Mesenchymal stem cell (in vitro differentiated cells and primary cell): ENCODE results near the gene BMERB1.
"Not testable (repeated sequence)": the region's sequence is repeated elsewhere in the genome, so short reads cannot be mapped to it uniquely, and the experiment has no call there.

Source experiments
- DNase-seq: peaks from one replicate; pipeline ENCODE4 v3.0.0-alpha.2; 2013
- H2AFZ ChIP-seq: one replicate; pipeline ENCODE4 v1.6.1; 2013; ENCODE audit warnings: low read depth, mild to moderate bottlenecking, control low read depth, inconsistent platforms, low read length, moderate library complexity
- H2AK5ac ChIP-seq: 2 replicates; pipeline ENCODE4 v1.6.1; 2013; ENCODE audit warnings: low read length, moderate library complexity, mild to moderate bottlenecking, inconsistent platforms; ENCODE audit not compliant: severe bottlenecking
- H2BK120ac ChIP-seq: one replicate; pipeline ENCODE4 v1.6.1; 2013; ENCODE audit warnings: low read depth, mild to moderate bottlenecking, inconsistent platforms, low read length, moderate library complexity
- H2BK12ac ChIP-seq, 2 experiments: one replicate each; pipeline ENCODE4 v1.6.1; 2013; ENCODE audit warnings: inconsistent platforms in 2 of 2, low read length in 2 of 2, mild to moderate bottlenecking in 2 of 2, moderate library complexity in 2 of 2, control low read depth in 1 of 2
- H2BK15ac ChIP-seq: one replicate; pipeline ENCODE4 v1.6.1; 2013; ENCODE audit warnings: mild to moderate bottlenecking, low read depth, inconsistent platforms; ENCODE audit not compliant: poor library complexity, severe bottlenecking
- H2BK5ac ChIP-seq: 2 replicates; pipeline ENCODE4 v1.6.1; 2013; ENCODE audit warnings: low read depth, mild to moderate bottlenecking, low read length, control low read depth, inconsistent platforms; ENCODE audit not compliant: poor library complexity, severe bottlenecking
- H3K14ac ChIP-seq, 2 experiments: one replicate each; pipeline ENCODE4 v1.6.1; 2013; ENCODE audit warnings: inconsistent platforms in 2 of 2, low read length in 2 of 2, control low read depth in 1 of 2, mild to moderate bottlenecking in 1 of 2, moderate library complexity in 1 of 2
- H3K18ac ChIP-seq, 2 experiments: one replicate each; pipeline ENCODE4 v1.6.1; 2013; ENCODE audit warnings: inconsistent platforms in 2 of 2, low read length in 2 of 2, control low read depth in 1 of 2, low read depth in 1 of 2, mild to moderate bottlenecking in 1 of 2
- H3K23ac ChIP-seq, 2 experiments: one replicate each; pipeline ENCODE4 v1.6.1; 2013; ENCODE audit warnings: inconsistent platforms in 2 of 2, low read length in 2 of 2, mild to moderate bottlenecking in 2 of 2, moderate library complexity in 2 of 2, control low read depth in 1 of 2
- H3K27ac ChIP-seq: 2 replicates; pipeline ENCODE4 v1.5.1; 2013; ENCODE audit warnings: mild to moderate bottlenecking, moderate library complexity, low read length, control low read depth, inconsistent platforms; ENCODE audit not compliant: poor library complexity, severe bottlenecking
- H3K27me3 ChIP-seq, 2 experiments: 2 replicates each; pipeline versions ENCODE4 v1.6.1 to v1.7.0; 2013; ENCODE audit warnings: low read length in 2 of 2, mild to moderate bottlenecking in 2 of 2, moderate library complexity in 2 of 2, control low read depth in 1 of 2, inconsistent platforms in 1 of 2; ENCODE audit not compliant: control insufficient read depth in 1 of 2, insufficient read depth in 1 of 2
- H3K36me3 ChIP-seq, 2 experiments: 2 replicates each; pipeline versions ENCODE4 v1.6.1 to v1.7.0; 2013; ENCODE audit warnings: low read length in 2 of 2, control low read depth in 1 of 2, inconsistent platforms in 1 of 2, low read depth in 1 of 2, mild to moderate bottlenecking in 1 of 2; ENCODE audit not compliant: insufficient read depth in 2 of 2, control insufficient read depth in 1 of 2
- H3K4ac ChIP-seq, 2 experiments: one replicate each; pipeline ENCODE4 v1.6.1; 2013; ENCODE audit warnings: inconsistent platforms in 2 of 2, low read length in 2 of 2, mild to moderate bottlenecking in 2 of 2, moderate library complexity in 2 of 2, control low read depth in 1 of 2, low read depth in 1 of 2
- H3K4me1 ChIP-seq: 2 replicates; pipeline ENCODE4 v1.6.1; 2013; ENCODE audit warnings: low read depth, low read length, control low read depth; ENCODE audit not compliant: control insufficient read depth, insufficient read depth
- H3K4me2 ChIP-seq: 2 replicates; pipeline ENCODE4 v1.6.1; 2013; ENCODE audit warnings: low read length, mild to moderate bottlenecking, inconsistent platforms; ENCODE audit not compliant: poor library complexity, severe bottlenecking
- H3K4me3 ChIP-seq, 2 experiments: 2 replicates each; pipeline versions ENCODE4 v1.5.1 to v1.7.0; 2013; ENCODE audit warnings: low read length in 2 of 2, mild to moderate bottlenecking in 2 of 2, control low read depth in 1 of 2, low read depth in 1 of 2; ENCODE audit not compliant: insufficient read depth in 1 of 2
- H3K79me1 ChIP-seq: replicated peaks from 2 replicates; pipeline ENCODE4 v1.6.1; 2013; ENCODE audit warnings: mild to moderate bottlenecking, control low read depth, low read length, inconsistent platforms; ENCODE audit not compliant: poor library complexity, severe bottlenecking
- H3K9ac ChIP-seq: 2 replicates; pipeline ENCODE4 v1.7.0; 2013; ENCODE audit warnings: mild to moderate bottlenecking, low read length, moderate library complexity
- H3K9me3 ChIP-seq: 2 replicates; pipeline ENCODE4 v1.7.0; 2013; ENCODE audit warnings: mild to moderate bottlenecking, low read length; ENCODE audit not compliant: control insufficient read depth
- H4K8ac ChIP-seq: one replicate; pipeline ENCODE4 v1.6.1; 2013; ENCODE audit warnings: inconsistent platforms, mild to moderate bottlenecking, low read length, moderate library complexity
- H4K91ac ChIP-seq: one replicate; pipeline ENCODE4 v1.6.1; 2013; ENCODE audit warnings: mild to moderate bottlenecking, low read length, inconsistent platforms
- WGBS: methylation state at CpG from one replicate; pipeline ENCODE4 v1.1.7; 2013; ENCODE audit warnings: mixed read lengths; 5-methylcytosine and 5-hydroxymethylcytosine counted together

The BMERB1 gene

GRCh38 chr16:15451098-15451731 is 16.8 kb downstream of the BMERB1 start:
- H2BK5ac ChIP-seq, result no peak overlapping the region
- H3K27me3 ChIP-seq, result no peaks in the 10 kb centered on the region
- H3K4me1 ChIP-seq, result peaks cover 2% of the 10 kb centered on the region
- WGBS, result 91% methylated on average over 8 of the region's 10 CpGs
- peak overlapping the region in 1 of 2 experiments; percentile 31 for H3K4me3 ChIP-seq
- no peak overlapping the region for H3K23ac ChIP-seq
- H3K4me2 ChIP-seq, result no peak overlapping the region
- H2AFZ ChIP-seq, result no peak overlapping the region
- no peak overlapping the region for H3K27ac ChIP-seq
- H3K9me3 ChIP-seq, result no peaks in the 10 kb centered on the region
- no peak overlapping the region for H3K4ac ChIP-seq
- no peak overlapping the region for H2BK120ac ChIP-seq
- peaks cover 5 to 41% of the 10 kb centered on the region in 2 experiments for H3K36me3 ChIP-seq
- H2AK5ac ChIP-seq, result no peak overlapping the region
- H3K18ac ChIP-seq, result no peak overlapping the region
- DNase-seq, result no peak
- H3K9ac ChIP-seq, result no peak overlapping the region
- H4K91ac ChIP-seq, result no peak overlapping the region
- H3K79me1 ChIP-seq, result peaks cover 26% of the 10 kb centered on the region
- no peak overlapping the region for H2BK15ac ChIP-seq
- H4K8ac ChIP-seq, result no peak overlapping the region
- H2BK12ac ChIP-seq, result no peak overlapping the region
- H3K14ac ChIP-seq, result no peak overlapping the region

GRCh38 chr16:15452246-15452855 is 18.0 kb downstream of the BMERB1 start:
- no peak overlapping the region for H2BK120ac ChIP-seq
- 89% methylated on average over 8 of the region's 8 CpGs for WGBS
- no peaks in the 10 kb centered on the region for H3K9me3 ChIP-seq
- peaks cover 2% of the 10 kb centered on the region for H3K4me1 ChIP-seq
- H2AK5ac ChIP-seq, result no peak overlapping the region
- H3K27ac ChIP-seq, result no peak overlapping the region
- no peak overlapping the region for H4K8ac ChIP-seq
- H2BK15ac ChIP-seq, result no peak overlapping the region
- H3K23ac ChIP-seq, result no peak overlapping the region
- no peak overlapping the region for H3K18ac ChIP-seq
- H3K4me3 ChIP-seq, result peak overlapping the region in 1 of 2 experiments; percentile 8
- no peak overlapping the region for H3K14ac ChIP-seq
- peak overlapping the region; percentile 9 for H3K9ac ChIP-seq
- no peak overlapping the region for H2AFZ ChIP-seq
- no peak for DNase-seq
- H2BK12ac ChIP-seq, result no peak overlapping the region
- no peak overlapping the region for H3K4ac ChIP-seq
- H3K79me1 ChIP-seq, result peaks cover 21% of the 10 kb centered on the region
- no peak overlapping the region for H4K91ac ChIP-seq
- H2BK5ac ChIP-seq, result no peak overlapping the region
- H3K27me3 ChIP-seq, result no peaks in the 10 kb centered on the region
- no peak overlapping the region for H3K4me2 ChIP-seq
- peaks cover 5 to 35% of the 10 kb centered on the region in 2 experiments for H3K36me3 ChIP-seq

DNA sequence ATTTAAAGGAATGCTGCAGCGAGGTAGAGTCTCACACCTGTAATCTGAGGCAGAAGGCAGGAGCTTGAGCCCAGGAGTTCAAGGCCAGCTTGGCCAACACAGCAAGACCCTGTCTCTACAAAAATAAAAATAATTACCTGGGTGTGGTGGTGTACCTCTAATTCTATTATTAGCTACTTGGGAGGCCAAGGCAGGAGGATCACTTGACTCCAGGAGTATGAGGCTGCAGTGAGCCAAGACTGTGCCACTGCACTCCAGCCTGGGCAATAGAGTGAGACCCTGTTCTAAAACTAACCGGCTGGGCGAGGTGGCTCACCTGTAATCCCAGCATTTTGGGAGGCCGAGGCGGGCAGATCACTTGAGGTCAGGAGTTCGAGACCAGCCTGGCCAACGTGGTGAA is 18.9 kb downstream of the BMERB1 start:
- H3K23ac ChIP-seq, H2AFZ ChIP-seq, H4K91ac ChIP-seq, H2AK5ac ChIP-seq, H3K27ac ChIP-seq, H2BK5ac ChIP-seq, H3K18ac ChIP-seq, H2BK15ac ChIP-seq, H2BK120ac ChIP-seq, H3K4me2 ChIP-seq, H3K4me1 ChIP-seq, H4K8ac ChIP-seq, H3K27me3 ChIP-seq, H3K14ac ChIP-seq, H2BK12ac ChIP-seq, H3K9me3 ChIP-seq, H3K4ac ChIP-seq, H3K4me3 ChIP-seq, H3K9ac ChIP-seq, DNase-seq: not testable (repeated sequence)
- H3K36me3 ChIP-seq, result peaks cover 5 to 31% of the 10 kb centered on the region in 2 experiments
- peaks cover 21% of the 10 kb centered on the region for H3K79me1 ChIP-seq
- 94% methylated on average over 6 of the region's 7 CpGs for WGBS

GRCh38 chr16:15454933-15455332 is 20.5 kb downstream of the BMERB1 start:
- not testable (repeated sequence) for H3K9me3 ChIP-seq, H3K4ac ChIP-seq, H2BK120ac ChIP-seq, H3K9ac ChIP-seq, H4K91ac ChIP-seq, H2BK5ac ChIP-seq, H2BK15ac ChIP-seq, H3K14ac ChIP-seq, H3K4me2 ChIP-seq, H3K23ac ChIP-seq, H3K18ac ChIP-seq, H4K8ac ChIP-seq, H3K4me3 ChIP-seq, H3K4me1 ChIP-seq, DNase-seq, H2AK5ac ChIP-seq, H2BK12ac ChIP-seq, H3K27ac ChIP-seq, H3K27me3 ChIP-seq, H2AFZ ChIP-seq
- WGBS, result 93% methylated on average over 10 of the region's 11 CpGs
- H3K36me3 ChIP-seq, result peaks cover 3 to 28% of the 10 kb centered on the region in 2 experiments
- H3K79me1 ChIP-seq, result peaks cover 15% of the 10 kb centered on the region
